Stimulated activated CD4-positive, alpha-beta T cell treated with anti-CD3 and anti-CD28 coated beads, Interleukin-1b, Interleukin-23, amount 100 ng/mL, for 4 hours (primary cell): ENCODE measurements around the gene BAHCC1.
"Not testable (repeated sequence)": the region's sequence is repeated elsewhere in the genome, so short reads cannot be mapped to it uniquely, and the experiment has no call there.

Experiments used
- DNase-seq, 2 donors: peaks; one replicate each; pipeline ENCODE4 v3.0.0-alpha.2; 2020; ENCODE audit warnings: low read depth in 2 of 2

BAHCC1 gene

DNA sequence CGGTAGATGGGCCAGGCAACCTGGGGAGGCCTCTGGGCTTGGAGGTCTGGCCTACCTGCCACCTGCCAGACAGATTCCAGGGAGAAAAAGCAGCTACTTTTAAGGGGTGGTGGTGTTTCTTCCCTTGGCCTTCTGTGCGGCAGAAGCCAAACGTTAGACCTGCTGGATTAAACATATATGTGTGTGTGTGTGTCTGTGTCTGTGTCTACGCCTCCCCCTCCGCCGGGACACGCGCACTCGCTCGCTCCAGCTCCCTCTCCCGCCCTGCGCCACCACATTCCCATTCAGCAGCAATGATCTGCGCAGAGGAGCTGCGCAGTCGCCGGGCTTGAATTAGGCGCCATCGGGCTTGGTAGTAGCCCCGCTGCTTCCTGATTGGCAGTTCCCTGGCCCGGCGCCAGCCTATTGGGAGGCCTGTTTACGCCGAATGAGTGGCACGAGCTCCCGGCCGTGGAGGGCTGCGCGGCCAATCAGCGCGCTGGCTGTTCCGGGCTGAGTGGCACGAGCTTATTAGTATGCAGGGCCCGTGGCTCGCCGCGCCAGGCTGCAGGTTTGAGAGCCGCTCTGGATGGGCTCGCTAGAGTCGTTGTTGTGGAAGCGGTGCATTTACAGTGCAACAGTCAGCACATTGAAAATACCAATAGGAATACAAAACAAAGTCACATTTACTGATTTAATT, at the start of gene BAHCC1:
Gene BAHCC1 (plus strand): TSS at position 537 of the 679 bp plus-strand sequence. CDS start 4,283 bp downstream, outside the sequence.
- peak; percentile 60 to 88 for DNase-seq

DNA sequence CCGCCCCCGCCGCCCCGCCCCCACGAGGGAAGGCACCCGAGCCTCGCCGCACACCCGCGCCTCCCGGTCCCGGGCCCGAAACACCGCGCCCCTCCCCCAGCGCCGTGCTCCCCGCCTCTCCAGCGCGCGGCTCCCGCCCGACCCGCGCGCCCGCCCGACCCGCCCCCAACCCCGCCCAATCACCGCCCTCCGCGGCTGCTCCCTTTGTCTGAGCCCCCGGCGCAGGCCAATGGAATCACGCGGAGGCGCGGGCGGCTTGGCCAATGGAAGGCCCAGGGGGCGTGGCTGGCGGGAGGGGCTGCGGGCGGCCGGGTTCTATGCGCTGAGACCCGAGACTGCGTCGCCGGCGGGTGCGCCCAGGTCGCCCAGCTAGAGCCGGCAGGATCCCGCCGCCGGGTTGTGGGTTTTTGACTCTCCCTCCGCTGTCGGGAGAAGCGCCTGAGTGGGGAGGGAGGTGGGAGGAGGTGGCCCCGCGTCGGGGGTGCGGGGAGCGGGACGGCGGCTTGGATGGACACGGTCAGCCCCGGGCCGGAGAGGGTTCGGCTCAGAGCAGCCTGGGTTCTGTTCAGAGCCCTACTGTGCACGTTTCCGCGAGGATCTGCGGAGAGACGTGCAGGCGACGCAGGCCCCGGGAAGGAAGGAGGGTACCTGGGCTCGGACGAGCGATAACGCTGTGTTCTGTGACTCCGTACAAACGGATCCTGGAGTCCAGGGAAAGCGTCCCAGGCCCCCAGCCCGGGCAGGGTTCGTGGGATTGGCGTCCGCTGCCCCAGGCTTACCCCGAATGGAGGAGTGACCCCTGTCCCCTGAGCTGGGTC, 49.0 kb upstream of the BAHCC1 start:
- peak; percentile 90 to 97 for DNase-seq

DNA sequence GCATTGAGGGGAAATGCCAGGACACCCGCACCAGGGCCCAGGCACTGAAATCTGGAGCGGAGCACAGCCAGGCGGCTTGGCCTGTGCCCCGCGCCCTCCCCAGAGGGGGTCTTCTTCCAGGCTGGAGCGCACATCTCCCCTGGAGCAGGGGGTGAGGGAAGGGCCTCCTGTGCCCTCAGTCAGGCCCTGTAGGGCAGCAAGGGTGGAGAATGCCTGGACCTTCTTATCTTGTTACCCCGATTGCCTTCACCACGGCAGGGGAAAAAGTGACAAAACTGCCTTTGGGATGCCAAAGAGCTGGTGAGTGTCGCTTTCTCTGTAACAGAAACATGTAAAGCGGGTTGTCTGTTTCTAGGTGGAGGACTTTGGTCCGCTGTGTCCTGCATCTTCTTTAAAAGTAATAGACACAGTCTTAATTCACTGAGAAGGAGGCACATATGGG, 48.3 kb upstream of the BAHCC1 start:
- DNase-seq: no peak

DNA sequence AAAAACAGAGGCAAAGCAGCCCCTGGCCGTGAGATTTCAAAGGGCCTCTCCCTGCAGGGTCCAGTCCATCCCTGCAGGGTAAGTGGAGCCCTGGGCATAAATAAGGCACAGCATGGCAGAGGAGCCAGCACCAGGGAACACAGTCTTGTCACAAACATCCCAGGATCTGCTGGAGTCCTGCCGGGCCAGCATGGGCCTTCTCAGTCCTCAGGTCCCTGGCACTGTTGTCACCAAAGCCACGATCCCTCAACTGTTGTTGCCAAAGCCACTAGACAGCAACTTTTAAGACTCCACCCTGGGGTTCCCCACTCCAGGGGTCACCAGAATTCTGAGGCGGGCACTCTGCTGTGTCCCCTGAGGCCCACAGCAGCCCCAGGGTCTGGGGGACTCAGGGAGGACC, 47.8 kb upstream of the BAHCC1 start:
- DNase-seq: no peak

DNA sequence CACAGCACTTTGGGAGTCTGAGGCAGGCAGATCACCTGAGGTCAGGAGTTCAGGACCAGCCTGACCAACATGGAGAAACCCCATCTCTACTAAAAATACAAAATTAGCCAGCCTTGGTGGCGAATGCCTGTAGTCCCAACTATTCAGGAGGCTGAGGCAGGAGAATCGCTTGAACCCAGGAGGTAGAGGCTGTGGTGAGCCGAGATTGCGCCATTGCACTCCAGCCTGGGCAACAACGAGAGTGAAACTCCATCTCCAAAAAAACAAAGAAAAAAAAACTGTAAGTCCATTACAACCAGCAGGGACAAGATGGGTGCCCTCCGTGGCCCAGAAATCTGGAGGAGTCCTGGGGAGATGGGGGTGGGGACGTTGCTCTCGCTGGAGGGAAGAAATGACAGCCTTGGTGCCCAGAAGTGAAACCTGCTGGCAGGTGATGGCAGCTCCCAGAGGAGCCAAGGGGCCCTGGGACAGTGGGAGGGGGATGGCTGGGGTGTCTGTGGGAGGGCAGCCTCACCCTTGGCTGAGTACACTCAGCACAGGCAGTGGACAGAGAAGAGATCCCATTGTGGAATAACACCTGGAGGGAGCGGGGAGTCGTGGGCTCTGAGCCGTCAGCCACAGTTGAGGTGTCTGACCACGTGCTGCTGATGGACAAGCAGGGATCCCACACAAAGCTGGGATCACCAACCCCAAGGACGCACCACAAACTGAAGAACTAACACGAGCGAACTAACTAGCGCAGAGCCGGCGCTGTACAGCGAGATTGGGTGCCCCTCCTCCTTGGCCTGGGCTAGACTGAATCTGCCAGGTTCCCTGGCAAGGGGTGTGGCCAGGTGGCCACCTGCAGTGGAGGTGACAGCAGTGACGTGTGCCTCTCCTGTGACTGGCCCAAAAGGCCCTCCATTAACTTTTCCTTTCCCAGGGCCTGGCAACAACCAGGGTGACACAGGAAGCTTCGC, 46.9 kb upstream of the BAHCC1 start:
- DNase-seq: no peak

DNA sequence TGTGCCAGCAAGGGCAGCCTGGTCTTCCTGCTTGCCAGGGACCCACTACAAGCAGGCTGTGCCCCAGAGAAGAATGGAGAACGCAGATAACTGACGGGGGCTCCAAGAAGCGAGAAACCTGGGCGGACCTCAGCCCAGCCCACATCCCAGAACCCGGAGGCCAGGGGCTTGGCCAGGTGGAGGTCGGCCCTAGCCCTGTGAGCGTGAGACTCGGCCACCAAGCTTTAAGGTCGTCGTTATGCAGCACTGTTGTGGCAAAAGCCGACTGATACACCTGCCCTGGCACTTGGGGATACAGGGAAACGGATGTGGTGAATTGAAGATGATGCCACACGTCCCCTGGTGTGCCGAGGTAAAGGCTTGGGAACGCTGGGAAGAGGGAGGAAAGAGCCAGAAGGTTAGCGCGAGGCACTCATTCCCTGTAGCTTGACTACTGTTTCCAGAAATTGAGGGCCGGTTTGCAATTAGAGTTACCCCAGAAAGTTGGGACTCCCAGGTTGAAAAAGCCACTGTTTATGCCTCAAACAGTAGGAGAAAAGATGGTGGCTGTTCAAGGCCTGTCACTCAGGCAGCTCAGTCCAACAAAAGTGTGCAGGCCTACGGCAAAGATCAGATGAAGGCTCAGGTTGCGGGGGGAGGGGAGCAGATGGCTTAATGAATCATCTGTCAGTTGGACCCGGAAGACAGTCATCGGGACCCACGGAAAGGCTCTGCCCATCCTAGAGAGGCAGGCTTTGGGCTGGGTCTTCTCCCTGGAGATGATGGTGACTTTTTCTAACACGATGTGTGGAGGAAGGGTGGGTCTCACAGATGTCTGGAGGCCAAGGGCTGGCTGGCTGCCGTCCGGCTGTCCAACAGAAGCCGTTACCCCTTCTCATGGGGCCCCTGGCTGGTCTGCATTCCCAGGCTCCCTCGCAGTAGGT, 45.6 kb upstream of the BAHCC1 start:
- no peak for DNase-seq

DNA sequence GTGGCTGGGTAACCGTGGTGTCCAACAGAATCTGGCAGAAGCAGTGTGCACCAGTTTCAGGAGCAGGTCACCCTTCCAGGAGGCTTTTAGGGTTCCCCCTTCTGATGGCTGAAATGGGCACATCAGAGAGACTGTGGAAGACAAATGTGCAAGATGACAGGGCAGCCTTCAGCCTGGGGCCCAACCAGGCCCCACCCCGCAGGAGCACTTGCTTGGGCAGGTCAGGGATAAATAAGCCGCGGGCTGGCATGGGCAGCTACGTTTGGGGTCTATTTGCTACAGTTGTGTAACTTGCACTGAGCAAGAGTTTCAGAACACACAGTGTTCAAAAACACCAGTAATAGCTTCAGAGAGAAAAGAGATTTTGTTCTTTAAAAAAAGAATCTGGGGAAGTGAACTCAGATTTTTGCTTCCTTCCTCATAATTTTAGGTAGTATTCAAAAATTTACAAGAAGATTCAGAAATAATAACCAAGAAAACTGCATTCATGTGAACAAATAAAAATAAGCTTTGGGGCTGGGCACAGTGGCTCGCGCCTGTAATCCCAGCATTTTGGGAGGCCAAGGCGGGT, 44.9 kb upstream of the BAHCC1 start:
- DNase-seq: no peak

DNA sequence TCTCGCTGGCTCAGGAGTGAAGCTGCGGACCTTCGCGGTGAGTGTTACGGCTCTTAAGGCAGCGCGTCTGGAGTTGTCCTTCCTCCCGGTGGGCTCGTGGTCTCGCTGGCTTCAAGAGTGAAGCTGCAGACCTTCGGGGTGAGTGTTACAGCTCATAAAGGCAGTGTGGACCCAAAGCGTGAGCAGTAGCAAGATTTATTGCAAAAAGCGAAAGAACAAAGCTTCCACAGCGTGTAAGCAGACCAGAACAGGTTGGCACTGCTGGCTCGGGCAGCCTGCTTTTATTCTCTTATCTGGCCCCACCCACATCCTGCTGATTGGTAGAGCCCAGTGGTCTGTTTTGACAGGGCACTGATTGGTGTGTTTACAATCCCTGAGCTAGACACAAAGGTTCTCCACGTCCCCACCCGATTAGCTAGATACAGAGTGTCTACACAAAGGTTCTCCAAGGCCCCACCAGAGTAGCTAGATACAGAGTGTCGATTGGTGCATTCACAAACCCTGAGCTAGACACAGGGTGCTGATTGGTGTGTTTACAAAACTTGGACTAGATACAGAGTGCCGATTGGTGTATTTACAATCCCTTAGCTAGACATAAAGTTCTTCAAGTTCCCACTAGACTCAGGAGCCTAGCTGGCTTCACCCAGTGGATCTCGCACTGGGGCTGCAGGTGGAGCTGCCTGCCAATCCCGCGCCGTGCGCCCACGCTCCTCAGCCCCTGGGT, 43.8 kb upstream of the BAHCC1 start:
- not testable (repeated sequence) for DNase-seq

DNA sequence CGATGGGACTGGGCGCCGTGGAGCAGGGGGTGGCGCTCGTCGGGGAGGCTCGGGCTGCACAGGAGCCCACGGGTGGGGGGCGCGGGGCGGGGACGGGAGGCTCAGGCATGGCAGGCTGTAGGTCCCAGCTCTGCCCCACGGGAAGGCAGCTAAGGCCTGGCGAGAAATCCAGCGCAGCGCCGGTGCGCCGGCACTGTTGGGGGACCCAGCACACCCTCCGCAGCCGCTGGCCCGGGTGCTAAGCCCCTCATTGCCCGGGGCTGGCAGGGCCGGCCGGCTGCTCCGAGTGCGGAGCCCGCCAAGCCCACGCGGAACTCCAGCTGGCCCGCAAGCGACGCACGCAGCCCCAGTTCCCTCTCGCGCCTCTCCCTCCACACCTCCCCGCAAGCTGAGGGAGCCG, 43.2 kb upstream of the BAHCC1 start:
- DNase-seq: not testable (repeated sequence)

DNA sequence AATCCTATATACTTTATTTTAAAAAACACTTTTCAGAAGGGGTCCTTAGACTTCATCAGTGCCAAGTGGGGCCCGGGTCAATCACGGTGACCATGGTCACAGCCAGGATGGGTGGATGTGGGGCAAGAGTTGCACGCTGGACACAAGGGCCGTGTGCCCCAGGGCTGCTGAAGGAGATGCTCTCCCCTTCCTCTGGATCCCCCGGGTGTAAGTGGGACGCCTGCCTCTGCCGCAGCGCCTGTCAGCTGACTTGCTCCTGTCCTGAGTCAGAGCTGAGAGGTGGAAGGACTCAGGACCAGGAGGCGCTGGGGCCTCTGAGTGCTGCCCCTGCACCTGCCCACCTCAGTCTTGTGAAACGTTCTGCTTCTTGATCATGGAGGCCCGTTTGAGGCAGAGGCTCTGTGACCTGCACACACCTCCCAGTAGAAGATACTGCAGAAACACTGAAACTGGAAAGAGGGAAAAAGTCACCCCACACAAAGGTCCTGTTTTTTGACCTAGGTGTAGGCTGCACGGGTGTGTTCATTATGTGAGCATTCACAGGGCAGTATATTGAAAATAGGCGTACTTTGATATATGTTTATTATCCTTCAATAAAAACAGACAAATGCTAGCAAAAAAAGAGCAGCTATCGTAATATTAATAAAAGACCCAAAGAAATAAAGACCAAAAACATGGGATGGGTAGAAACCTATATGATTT, 40.9 kb upstream of the BAHCC1 start:
- DNase-seq: no peak

DNA sequence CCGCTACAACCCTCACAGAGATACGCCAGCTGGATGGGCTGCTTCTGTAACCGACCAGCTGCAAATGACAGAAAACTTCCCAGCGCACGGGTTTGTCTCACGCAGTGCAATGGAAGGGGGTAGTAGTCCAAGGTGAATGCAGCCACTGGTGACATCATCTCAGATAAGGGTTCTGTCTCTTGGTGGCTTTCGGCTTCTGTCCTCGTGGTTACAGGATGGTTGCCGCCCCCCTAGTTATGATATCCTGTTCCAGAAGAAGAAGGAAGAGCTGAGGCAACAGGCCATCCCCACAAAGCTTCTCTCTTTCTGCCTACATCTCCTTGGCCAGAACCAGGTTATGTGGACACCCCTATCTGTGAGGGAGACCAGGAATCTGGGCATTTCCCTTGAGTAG, 40.3 kb upstream of the BAHCC1 start:
- DNase-seq: no peak

DNA sequence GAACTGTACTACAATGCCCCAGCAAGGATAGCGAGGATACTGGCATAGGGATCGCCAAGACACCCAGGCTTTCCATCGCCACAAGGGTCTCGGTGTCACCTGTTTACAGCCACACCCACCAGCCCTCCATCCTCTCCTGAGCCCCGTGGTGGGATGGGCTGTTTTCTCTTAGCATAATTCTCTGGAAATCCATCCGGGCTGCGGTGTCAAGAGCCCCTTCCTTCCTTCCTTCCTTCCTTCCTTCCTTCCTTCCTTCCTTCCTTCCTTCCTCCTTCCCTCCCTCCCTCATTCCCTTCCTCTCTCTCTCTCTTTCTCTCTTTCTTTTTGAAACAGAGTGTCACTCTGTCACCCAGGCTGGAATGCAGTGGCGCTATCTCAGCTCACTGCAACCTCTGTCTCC, 36.0 kb upstream of the BAHCC1 start:
- no peak for DNase-seq

DNA sequence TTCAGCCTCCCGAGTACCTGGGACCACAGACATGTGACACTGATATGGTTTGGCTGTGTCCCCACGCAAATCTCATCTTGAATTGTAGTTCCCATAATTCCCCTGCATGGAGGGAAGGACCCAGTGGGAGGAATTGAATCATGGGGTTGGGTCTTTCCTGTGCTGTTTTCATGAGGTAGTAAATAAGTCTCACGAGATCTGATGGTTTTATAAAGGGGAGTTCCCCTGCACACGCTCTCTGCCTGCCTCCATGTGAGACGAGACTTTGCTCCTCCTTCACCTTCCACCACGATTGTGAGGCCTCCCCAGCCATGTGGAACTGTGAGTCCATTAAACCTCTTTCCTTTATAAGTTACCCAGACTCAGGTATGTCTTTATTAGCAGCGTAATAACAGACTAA, 33.3 kb upstream of the BAHCC1 start:
- not testable (repeated sequence) for DNase-seq

DNA sequence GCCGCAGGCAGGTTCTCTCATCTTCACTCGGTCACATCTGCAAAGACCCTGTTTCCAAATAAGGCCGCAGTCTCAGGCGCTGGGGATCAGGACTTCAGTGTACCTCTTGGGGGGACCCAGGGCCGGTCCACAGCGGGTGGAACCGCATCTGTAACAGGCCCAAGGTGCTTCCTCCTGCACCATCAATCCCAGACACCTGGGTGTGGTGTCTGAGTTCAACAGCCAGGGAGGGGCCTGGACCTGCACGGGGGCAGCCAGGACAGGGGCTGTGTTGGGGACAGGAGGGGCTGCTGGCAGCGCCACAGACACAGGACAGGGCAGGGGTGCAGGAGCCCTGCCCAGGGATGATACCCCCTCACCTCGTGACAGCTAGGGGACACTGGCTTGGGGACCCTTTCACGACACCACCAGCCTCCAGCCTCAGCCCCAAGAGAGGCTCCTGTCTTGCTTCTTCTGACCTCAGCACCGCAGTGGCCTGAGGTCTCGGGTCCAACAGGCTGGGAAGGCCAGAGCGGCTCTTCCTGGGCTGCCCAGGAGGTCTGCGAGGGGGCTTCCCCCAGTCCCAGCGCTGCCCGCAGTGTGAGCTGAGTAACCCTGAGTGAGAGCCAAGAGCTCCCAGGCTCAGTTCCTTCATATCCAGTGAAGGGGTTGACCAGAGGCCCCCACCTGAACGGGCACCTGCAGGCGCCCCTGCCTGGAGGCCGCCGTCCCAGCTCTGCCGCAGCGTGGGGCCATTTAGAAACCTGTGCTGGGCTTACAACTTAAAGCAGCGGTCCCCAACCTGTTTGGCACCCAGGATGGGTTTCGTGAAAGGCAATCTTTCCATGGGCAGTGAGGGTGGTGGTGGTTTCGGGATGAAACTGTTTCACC, 30.7 kb upstream of the BAHCC1 start:
- no peak for DNase-seq

DNA sequence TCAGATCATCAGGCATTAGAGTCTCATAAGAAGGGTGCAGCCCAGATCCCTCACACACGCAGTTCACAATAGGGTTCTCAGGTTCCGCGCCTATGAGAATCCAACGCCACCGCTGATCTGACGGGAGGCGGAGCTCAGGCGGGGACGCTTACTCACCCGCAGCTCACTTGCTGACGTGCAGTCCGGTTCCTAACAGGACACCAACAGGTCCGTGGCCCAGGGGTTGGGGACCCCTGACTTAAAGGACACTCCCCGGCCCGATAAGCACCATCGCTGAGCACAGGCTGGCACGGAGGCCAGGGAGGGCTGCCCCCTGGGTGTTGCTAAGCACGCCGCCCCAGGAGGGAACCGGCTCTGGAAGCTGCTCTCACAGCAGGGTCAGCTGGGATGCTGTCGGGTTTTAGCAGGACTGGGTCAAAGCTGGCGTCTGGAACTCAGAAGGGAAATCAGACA, 30.1 kb upstream of the BAHCC1 start:
- DNase-seq: no peak

DNA sequence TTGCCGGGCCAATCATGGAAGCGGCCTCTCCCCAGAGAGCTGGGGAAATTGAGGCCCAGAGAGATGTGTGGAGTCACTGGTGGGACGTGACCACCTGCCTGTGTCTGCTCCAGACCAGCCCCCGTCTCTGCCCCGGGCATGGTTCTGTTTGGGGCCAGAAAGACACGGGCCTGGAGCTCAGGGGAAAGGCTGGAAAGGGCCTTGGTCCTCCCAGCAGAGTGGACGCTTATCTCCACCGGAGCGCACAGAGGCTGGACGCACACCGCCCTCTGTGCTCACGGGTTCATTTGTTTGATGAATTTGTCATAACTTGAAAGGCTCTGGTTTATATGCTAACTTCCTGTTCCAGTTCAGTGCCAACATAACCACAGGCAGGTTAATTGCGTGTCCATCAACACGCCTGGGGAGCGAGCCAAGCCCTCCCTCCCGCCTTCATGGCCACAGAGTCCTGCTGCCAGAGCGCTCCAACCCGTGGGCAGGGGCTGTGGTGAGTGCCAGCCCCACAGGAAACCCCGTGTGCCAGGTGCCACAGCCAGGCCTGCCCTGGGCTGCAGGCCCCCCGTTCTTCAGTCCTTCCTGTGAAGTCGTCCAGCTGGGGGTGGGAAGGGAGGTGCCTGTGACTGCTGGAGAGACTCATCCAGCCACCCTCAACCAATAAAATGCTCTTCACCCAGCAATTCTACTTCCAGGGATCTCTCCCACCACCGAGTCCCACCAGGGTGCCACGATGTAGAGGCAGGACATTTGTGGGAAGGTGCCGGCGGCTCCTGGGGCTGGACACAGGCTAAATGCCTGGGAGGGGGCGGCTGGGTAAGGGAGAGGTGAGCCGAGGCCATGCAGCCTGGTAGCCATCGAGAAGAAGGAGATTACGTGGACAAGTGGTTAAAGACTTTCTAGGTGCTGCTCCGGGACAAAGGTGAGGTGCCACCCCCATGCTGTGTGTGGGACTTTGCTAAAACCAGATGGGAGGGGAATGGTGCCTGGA, 29.4 kb upstream of the BAHCC1 start:
- DNase-seq: no peak

DNA sequence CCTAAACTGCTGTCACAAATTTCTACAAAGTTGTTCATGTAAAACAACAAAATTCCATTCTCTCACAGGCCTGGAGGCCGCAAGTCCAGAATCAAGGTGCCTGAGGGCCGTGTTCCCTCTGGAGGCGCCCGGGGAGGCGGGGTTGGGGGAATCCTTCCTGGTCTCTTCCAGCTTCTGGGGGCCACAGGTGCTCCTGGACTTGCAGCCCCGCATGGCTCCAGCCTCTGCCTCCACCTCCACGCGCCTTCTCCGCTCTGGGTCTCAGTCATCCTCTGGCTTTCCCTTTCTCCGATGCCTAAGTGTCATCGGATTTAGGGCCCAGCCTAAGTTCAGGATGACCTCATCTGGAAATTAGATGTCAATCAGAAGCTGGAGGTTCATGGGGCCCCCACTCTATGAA, 28.6 kb upstream of the BAHCC1 start:
- no peak for DNase-seq
